GM19455 (cell line): Measurements from ENCODE around the gene CCR6.
A peak's percentile ranks its signal among the peaks of the same experiment; 100 is the strongest.

Source experiments
- ATAC-seq: cut with Tn5 transposase; IDR thresholded peaks from one replicate; pipeline ENCODE4 v1.9.1; 2021; ENCODE audit not compliant: unreplicated experiment

The CCR6 gene

GRCh38 chr6:167118839-167119238 is 4.1 kb upstream of the CCR6 start:
- no peak for ATAC-seq

- no peak for ATAC-seq
Measured at GRCh38 chr6:167119670-167120582, 3.0 kb upstream of the CCR6 start.

GRCh38 chr6:167120583-167120903 is 2.4 kb upstream of the CCR6 start:
- no peak for ATAC-seq

- ATAC-seq: no peak
Measured at GRCh38 chr6:167121335-167121841, 1.5 kb upstream of the CCR6 start.

GRCh38 chr6:167122041-167122826 is 662 bp upstream of the CCR6 start:
- ATAC-seq: peak; percentile 40

GRCh38 chr6:167124753-167125152 is 1.9 kb downstream of the CCR6 start:
- no peak for ATAC-seq

- ATAC-seq: no peak
Measured at GRCh38 chr6:167125410-167125809, 2.5 kb downstream of the CCR6 start.

GRCh38 chr6:167125855-167126349 is 3.0 kb downstream of the CCR6 start:
- ATAC-seq: no peak

- ATAC-seq: no peak
Measured at GRCh38 chr6:167127785-167128531, 5.1 kb downstream of the CCR6 start.

GRCh38 chr6:167129159-167129558 is 6.3 kb downstream of the CCR6 start:
- no peak for ATAC-seq

GRCh38 chr6:167129562-167129961 is 6.7 kb downstream of the CCR6 start:
- ATAC-seq: peak; percentile 6

GRCh38 chr6:167130008-167130677 is 7.2 kb downstream of the CCR6 start:
- ATAC-seq: peak; percentile 50

- no peak for ATAC-seq
Measured at GRCh38 chr6:167130712-167131684, 8.1 kb downstream of the CCR6 start.

GRCh38 chr6:167134448-167135328 is 11.8 kb downstream of the CCR6 start:
- ATAC-seq: no peak

- ATAC-seq: no peak
Measured at GRCh38 chr6:167136376-167136775, 13.5 kb downstream of the CCR6 start.

GRCh38 chr6:167137081-167137480 is 14.2 kb downstream of the CCR6 start:
- ATAC-seq: no peak

- no peak for ATAC-seq
Measured at GRCh38 chr6:167137881-167138280, 15.0 kb downstream of the CCR6 start.

GRCh38 chr6:167139761-167140160 is 16.9 kb downstream of the CCR6 start:
- ATAC-seq: no peak
